OCI-LY3 (cell line): ENCODE measurements around the gene NIPAL1.
A peak's percentile ranks its signal among the peaks of the same experiment; 100 is the strongest.

ENCODE experiments used
- H2AFZ ChIP-seq: fragments of 200-600, 300-600 bp; shearing (Covaris generic); 2 replicates; pipeline ENCODE4 v1.6.0; 2014; ENCODE audit warnings: antibody characterized with exemption, low read depth, low read length
- H3K27ac ChIP-seq: fragments of 200-600, 300-600 bp; sonication (generic); 2 replicates; pipeline ENCODE4 v1.5.1; 2014; ENCODE audit warnings: mild to moderate bottlenecking, low read length, moderate library complexity, mixed read lengths
- H3K27me3 ChIP-seq: fragments of 200-600, 300-600 bp; sonication (generic); 2 replicates; pipeline ENCODE4 v1.6.1; 2014; ENCODE audit warnings: low read depth, low read length, mixed read lengths
- H3K36me3 ChIP-seq: fragments of 200-600, 300-600 bp; sonication (generic); replicated peaks from 2 replicates; pipeline ENCODE3; 2014; ENCODE audit warnings: low read depth, low read length, mixed read lengths
- H3K4me1 ChIP-seq: fragments of 300-600, 200-600 bp; sonication (generic); 2 replicates; pipeline ENCODE4 v1.6.1; 2014; ENCODE audit warnings: low read length, mixed read lengths
- H3K4me2 ChIP-seq: fragments of 200-600, 300-600 bp; sonication (generic); 2 replicates; pipeline ENCODE4 v1.6.1; 2014; ENCODE audit warnings: low read length, mixed read lengths
- H3K4me3 ChIP-seq: fragments of 300-600, 200-600 bp; sonication (generic); 2 replicates; pipeline ENCODE4 v1.5.1; 2014; ENCODE audit warnings: antibody characterized with exemption, mild to moderate bottlenecking, low read length, moderate library complexity
- H3K79me2 ChIP-seq: fragments of 300-600, 200-600 bp; shearing (Covaris generic); 2 replicates; pipeline ENCODE4 v1.6.1; 2014; ENCODE audit warnings: mild to moderate bottlenecking, low read length, mixed read lengths
- H3K9ac ChIP-seq: fragments of 300-600, 200-600 bp; shearing (Covaris generic); 2 replicates; pipeline ENCODE4 v1.6.0; 2014; ENCODE audit warnings: mild to moderate bottlenecking, low read length, moderate library complexity
- H3K9me3 ChIP-seq: fragments of 200-600, 300-600 bp; shearing (Covaris generic); 2 replicates; pipeline ENCODE4 v1.6.1; 2014; ENCODE audit warnings: low read length, mixed read lengths; ENCODE audit not compliant: insufficient read depth
- H4K20me1 ChIP-seq: fragments of 200-600, 300-600 bp; sonication (generic); 2 replicates; pipeline ENCODE4 v1.6.1; 2016; ENCODE audit warnings: low read length, mixed read lengths; ENCODE audit not compliant: insufficient read depth
- CTCF ChIP-seq: fragments of 200-600, 300-600 bp; sonication (generic); IDR thresholded peaks from 2 replicates; pipeline ENCODE4 v1.5.1; 2014; ENCODE audit warnings: antibody characterized with exemption, low read length, low read depth
- EZH2phosphoT487 ChIP-seq: fragments of 200-600 bp; shearing (Covaris generic); IDR thresholded peaks from 2 replicates; pipeline ENCODE4 v1.6.1; 2018; ENCODE audit warnings: antibody characterized with exemption, mixed run types, low read depth

Gene NIPAL1

GRCh38 chr4:48044298-48044697 lies 27.7 kb downstream of the NIPAL1 start:
- H2AFZ ChIP-seq, result no peak overlapping the region
- no peaks in the 10 kb centered on the region for H3K36me3 ChIP-seq
- H3K4me3 ChIP-seq, result peak overlapping the region; percentile 7; the same call in 1 of the 2 replicates
- peak overlapping the region; percentile 28; the same call in 1 of the 2 replicates for H3K27ac ChIP-seq
- peak overlapping the region; percentile 84 for H3K4me2 ChIP-seq
- H3K9me3 ChIP-seq, result no peaks in the 10 kb centered on the region
- H3K27me3 ChIP-seq, result no peaks in the 10 kb centered on the region
- H3K9ac ChIP-seq, result peak overlapping the region; percentile 5; the same call in 1 of the 2 replicates
- H3K4me1 ChIP-seq, result peaks cover 98% of the 10 kb centered on the region
- no peaks in the 10 kb centered on the region for H3K79me2 ChIP-seq
- no peak for TF ChIP-seq CTCF
- no peak for TF ChIP-seq EZH2phosphoT487
- no peaks in the 10 kb centered on the region for H4K20me1 ChIP-seq

GRCh38 chr4:48046059-48046458 lies 29.5 kb downstream of the NIPAL1 start:
- H3K27me3 ChIP-seq, result peaks cover 2% of the 10 kb centered on the region; the same call in 1 of the 2 replicates
- H3K4me3 ChIP-seq, result no peak overlapping the region
- peak overlapping the region; percentile 91 for H3K27ac ChIP-seq
- no peaks in the 10 kb centered on the region for H3K9me3 ChIP-seq
- no peaks in the 10 kb centered on the region for H4K20me1 ChIP-seq
- peak overlapping the region; percentile 67; the same call in 1 of the 2 replicates for H3K9ac ChIP-seq
- no peak overlapping the region for H2AFZ ChIP-seq
- TF ChIP-seq CTCF, result no peak
- no peak for TF ChIP-seq EZH2phosphoT487
- no peaks in the 10 kb centered on the region for H3K36me3 ChIP-seq
- H3K4me2 ChIP-seq, result peak overlapping the region; percentile 84
- peaks cover 97% of the 10 kb centered on the region for H3K4me1 ChIP-seq
- no peaks in the 10 kb centered on the region for H3K79me2 ChIP-seq

- Histone ChIP-seq H3K4me3 (peak overlapping the region; percentile 66), H3K27ac (peak overlapping the region; percentile 91), H2AFZ (no peak overlapping the region), H3K9ac (peak overlapping the region; percentile 67), H4K20me1 (no peaks in the 10 kb centered on the region), H3K27me3 (peaks cover 2% of the 10 kb centered on the region; the same call in 1 of the 2 replicates), H3K9me3 (no peaks in the 10 kb centered on the region), H3K4me1 (peaks cover 84% of the 10 kb centered on the region), H3K36me3 (no peaks in the 10 kb centered on the region), H3K79me2 (no peaks in the 10 kb centered on the region), H3K4me2 (peak overlapping the region; percentile 84)
- TF ChIP-seq EZH2phosphoT487 (0 out of 2 replicates have a peak, but pooled peaks have one; percentile 29), CTCF (no peak)
These were observed 30.9 kb downstream of the NIPAL1 start for GRCh38 chr4:48047421-48047844.

GRCh38 chr4:48047896-48048295 lies 31.3 kb downstream of the NIPAL1 start:
- peak overlapping the region; percentile 63 for H3K9ac ChIP-seq
- H2AFZ ChIP-seq, result no peak overlapping the region

More at GRCh38 chr4:48047896-48048295, 31.3 kb downstream of the NIPAL1 start:
- Histone ChIP-seq H3K4me1 (peaks cover 80% of the 10 kb centered on the region), H3K36me3 (no peaks in the 10 kb centered on the region), H3K27ac (peak overlapping the region; percentile 91), H4K20me1 (no peaks in the 10 kb centered on the region), H3K27me3 (peaks cover 2% of the 10 kb centered on the region; the same call in 1 of the 2 replicates), H3K4me3 (peak overlapping the region; percentile 45), H3K79me2 (no peaks in the 10 kb centered on the region), H3K9me3 (no peaks in the 10 kb centered on the region), H3K4me2 (peak overlapping the region; percentile 84)
- TF ChIP-seq EZH2phosphoT487, result no peak
- TF ChIP-seq CTCF, result no peak
